Naive thymus-derived CD8-positive, alpha-beta T cell (primary cell): ENCODE measurements around the gene ZBTB7C. TPM values are rescaled to one million over a fixed set of nuclear protein-coding genes. Genes with fewer than 3 reads are reported as not detected.

Source experiments
- ATAC-seq, 2 donors: fragments of 150-1000 bp; cut with Tn5 transposase in 1 of 2; sonication (Bioruptor Pico), chemical (Tn5 transposase) in 1 of 2; 1 replicate in 1 of 2; 2 replicates in 1 of 2; pipeline ENCODE4 v1.10.0; 2021; ENCODE audit warnings: mild to moderate bottlenecking in 2 of 2, moderate library complexity in 2 of 2
- POLR2A ChIA-PET: fragments of 350-600 bp; sonication (Branson Sonifier 250); formaldehyde crosslinking; loops from one replicate; lab custom pipeline; 2021; ENCODE audit warnings: antibody characterized with exemption; lab: Charles Lee
- DNase-seq, 10 donors: peaks; one replicate each; pipeline versions ENCODE4 v3.0.0 to v3.0.0-alpha.2; 2020 to 2022
- H3K27ac Mint-ChIP-seq, 10 donors: one replicate each; pipeline ENCODE4 v1.8.0; 2020 to 2022; ENCODE audit warnings: mild to moderate bottlenecking in 10 of 10, mixed read lengths in 10 of 10, moderate library complexity in 4 of 10, inconsistent platforms in 1 of 10
- H3K27me3 Mint-ChIP-seq, 5 donors: one replicate each; pipeline ENCODE4 v1.8.0; 2021 to 2022; ENCODE audit warnings: mixed read lengths in 5 of 5
- H3K36me3 Mint-ChIP-seq, 3 donors: one replicate each; pipeline ENCODE4 v1.8.0; 2020 to 2022; ENCODE audit warnings: mixed read lengths in 3 of 3, mild to moderate bottlenecking in 2 of 3, inconsistent platforms in 1 of 3
- H3K4me1 Mint-ChIP-seq, 4 donors: one replicate each; pipeline ENCODE4 v1.8.0; 2021 to 2022; ENCODE audit warnings: mixed read lengths in 4 of 4
- H3K4me3 Mint-ChIP-seq, 10 donors: one replicate each; pipeline ENCODE4 v1.8.0; 2020 to 2022; ENCODE audit warnings: mild to moderate bottlenecking in 10 of 10, mixed read lengths in 10 of 10, moderate library complexity in 6 of 10, inconsistent platforms in 1 of 10
- H3K9me3 Mint-ChIP-seq, 9 donors: one replicate each; pipeline ENCODE4 v1.8.0; 2020 to 2022; ENCODE audit warnings: mixed read lengths in 9 of 9, mild to moderate bottlenecking in 3 of 9, inconsistent platforms in 1 of 9, moderate library complexity in 1 of 9
- polyA plus RNA-seq, 3 donors: library from polyadenylated mRNA; unstranded; fragments of 300-500 nt; fragmentation: Illumina TruSeq; gene quantifications; one replicate each; pipeline ENCODE4 v1.2.3, GENCODE V29; 2021
- total RNA-seq, 8 experiments: library from RNA in 2 of 8; stranded (reverse) in 2 of 8; gene quantifications; one replicate each; pipeline ENCODE4 v1.2.3 and lab custom pipeline; 2021 to 2026

ZBTB7C gene
- total and polyA plus RNA-seq, 5 experiments from 2014 or later = not detected

GRCh38 chr18:48017635-48018034, 391.5 kb downstream of the ZBTB7C start:
- Mint-ChIP-seq H3K4me3 (no peak overlapping the region), H3K4me1 (peaks cover 0 to 5% (median 2%) of the 10 kb centered on the region in 4 donors), H3K27me3 (peaks cover 0 to 14% (median 10%) of the 10 kb centered on the region in 5 donors), H3K27ac (no peak overlapping the region), H3K36me3 (peaks cover 0 to 15% (median 0%) of the 10 kb centered on the region in 3 donors), H3K9me3 (peaks cover 0 to 26% (median 8%) of the 10 kb centered on the region in 9 donors)
- no peak for ATAC-seq
- no peak for DNase-seq
- POLR2A ChIA-PET = no interaction called here

- ATAC-seq (no peak), DNase-seq (no peak)
- H3K9me3 Mint-ChIP-seq = peaks cover 0 to 26% (median 8%) of the 10 kb centered on the region in 9 donors
- H3K36me3 Mint-ChIP-seq = peaks cover 0 to 15% (median 0%) of the 10 kb centered on the region in 3 donors
- POLR2A ChIA-PET = no interaction called here
- H3K27me3 Mint-ChIP-seq = peaks cover 6 to 27% (median 15%) of the 10 kb centered on the region in 5 donors
- no peak overlapping the region for H3K27ac Mint-ChIP-seq
- H3K4me3 Mint-ChIP-seq = no peak overlapping the region
- H3K4me1 Mint-ChIP-seq = peaks cover 6 to 20% (median 13%) of the 10 kb centered on the region in 4 donors
These were observed 396.0 kb downstream of the ZBTB7C start for GRCh38 chr18:48013162-48013561.

GRCh38 chr18:48011926-48012465, 397.2 kb downstream of the ZBTB7C start:
- H3K4me3 Mint-ChIP-seq = peak overlapping the region in 1 of 10 donors; percentile 1
- ATAC-seq (no peak), DNase-seq (no peak)
- H3K9me3 Mint-ChIP-seq = peaks cover 0 to 26% (median 8%) of the 10 kb centered on the region in 9 donors
- POLR2A ChIA-PET = no interaction called here
- peaks cover 6 to 23% (median 13%) of the 10 kb centered on the region in 4 donors for H3K4me1 Mint-ChIP-seq
- no peak overlapping the region for H3K27ac Mint-ChIP-seq
- peaks cover 2 to 27% (median 15%) of the 10 kb centered on the region in 5 donors for H3K27me3 Mint-ChIP-seq
- peaks cover 0 to 15% (median 0%) of the 10 kb centered on the region in 3 donors for H3K36me3 Mint-ChIP-seq

- POLR2A ChIA-PET = no interaction called here
- no peak overlapping the region for H3K4me3 Mint-ChIP-seq
- DNase-seq = no peak
- no peak overlapping the region for H3K27ac Mint-ChIP-seq
- peaks cover 1 to 27% (median 15%) of the 10 kb centered on the region in 5 donors for H3K27me3 Mint-ChIP-seq
- H3K9me3 Mint-ChIP-seq = peaks cover 0 to 17% (median 6%) of the 10 kb centered on the region in 9 donors
- H3K4me1 Mint-ChIP-seq = peaks cover 6 to 25% (median 13%) of the 10 kb centered on the region in 4 donors
- peaks cover 0 to 12% (median 0%) of the 10 kb centered on the region in 3 donors for H3K36me3 Mint-ChIP-seq
- ATAC-seq = no peak
These were observed 398.9 kb downstream of the ZBTB7C start for GRCh38 chr18:48010264-48010663.

GRCh38 chr18:48009116-48009745, 400.0 kb downstream of the ZBTB7C start:
- H3K4me3 Mint-ChIP-seq = peak overlapping the region; percentile 66 to 86 (median 80)
- POLR2A ChIA-PET = no interaction called here
- peaks cover 0 to 27% (median 15%) of the 10 kb centered on the region in 5 donors for H3K27me3 Mint-ChIP-seq
- H3K9me3 Mint-ChIP-seq = peaks cover 0 to 7% (median 0%) of the 10 kb centered on the region in 9 donors
- peaks cover 9 to 28% (median 13%) of the 10 kb centered on the region in 4 donors for H3K4me1 Mint-ChIP-seq
- DNase-seq = no peak
- no peak overlapping the region for H3K27ac Mint-ChIP-seq
- H3K36me3 Mint-ChIP-seq = peaks cover 0 to 4% (median 0%) of the 10 kb centered on the region in 3 donors
- no peak for ATAC-seq

GRCh38 chr18:48007955-48008701, 401.1 kb downstream of the ZBTB7C start:
- DNase-seq (peak; percentile 18 to 69 (median 50)), ATAC-seq (peak; percentile 83 to 88)
- POLR2A ChIA-PET = interaction anchor here (1.4 kb wide), 1 partner anchor 78 kb away, joined by 7 read pairs; the partner anchor contains the start of gene SMAD2
- peak overlapping the region in 3 of 10 donors; percentile 2 to 41 (median 21) for H3K27ac Mint-ChIP-seq
- H3K4me1 Mint-ChIP-seq = peaks cover 12 to 34% (median 13%) of the 10 kb centered on the region in 4 donors
- peaks cover 0 to 27% (median 15%) of the 10 kb centered on the region in 5 donors for H3K27me3 Mint-ChIP-seq
- H3K9me3 Mint-ChIP-seq = no peaks in the 10 kb centered on the region
- no peaks in the 10 kb centered on the region for H3K36me3 Mint-ChIP-seq
- peak overlapping the region; percentile 67 to 86 (median 80) for H3K4me3 Mint-ChIP-seq

GRCh38 chr18:48007381-48007780, 401.8 kb downstream of the ZBTB7C start:
- no peak for DNase-seq
- Mint-ChIP-seq H3K27ac (no peak overlapping the region), H3K9me3 (no peaks in the 10 kb centered on the region), H3K36me3 (no peaks in the 10 kb centered on the region), H3K27me3 (peaks cover 0 to 27% (median 15%) of the 10 kb centered on the region in 5 donors), H3K4me1 (peaks cover 12 to 30% (median 13%) of the 10 kb centered on the region in 4 donors), H3K4me3 (peak overlapping the region in 4 of 10 donors; percentile 53 to 82 (median 67))
- ATAC-seq = no peak
- POLR2A ChIA-PET = interaction anchor here (1.4 kb wide), 1 partner anchor 77 kb away, joined by 7 read pairs; the partner anchor contains the start of gene SMAD2

GRCh38 chr18:48006415-48007175, 402.6 kb downstream of the ZBTB7C start:
- peaks cover 8 to 23% (median 10%) of the 10 kb centered on the region in 4 donors for H3K4me1 Mint-ChIP-seq
- H3K27me3 Mint-ChIP-seq = peaks cover 0 to 21% (median 10%) of the 10 kb centered on the region in 5 donors
- POLR2A ChIA-PET = interaction anchor here (0.6 to 1.4 kb wide), 2 partner anchors 47 to 76 kb away, joined by 3 to 7 read pairs; partner anchors contain the start of gene SMAD2
- peak overlapping the region in 1 of 10 donors; percentile 27 for H3K27ac Mint-ChIP-seq
- ATAC-seq (no peak), DNase-seq (no peak)
- H3K4me3 Mint-ChIP-seq = peak overlapping the region; percentile 4 to 82 (median 58)
- H3K9me3 Mint-ChIP-seq = no peaks in the 10 kb centered on the region
- no peaks in the 10 kb centered on the region for H3K36me3 Mint-ChIP-seq

- Mint-ChIP-seq H3K36me3 (no peaks in the 10 kb centered on the region), H3K27me3 (peaks cover 0 to 8% (median 7%) of the 10 kb centered on the region in 5 donors), H3K4me1 (peaks cover 8 to 25% (median 10%) of the 10 kb centered on the region in 4 donors), H3K27ac (no peak overlapping the region), H3K4me3 (no peak overlapping the region), H3K9me3 (no peaks in the 10 kb centered on the region)
- POLR2A ChIA-PET = no interaction called here
- ATAC-seq (no peak), DNase-seq (no peak)
These were observed 404.6 kb downstream of the ZBTB7C start for GRCh38 chr18:48004577-48004976.

- peak in 1 of 2 donors; percentile 34 for ATAC-seq
- H3K9me3 Mint-ChIP-seq = no peaks in the 10 kb centered on the region
- POLR2A ChIA-PET = no interaction called here
- no peaks in the 10 kb centered on the region for H3K36me3 Mint-ChIP-seq
- H3K27me3 Mint-ChIP-seq = peaks cover 0 to 2% (median under 1%) of the 10 kb centered on the region in 5 donors
- DNase-seq = no peak
- peak overlapping the region in 1 of 10 donors; percentile 29 for H3K4me3 Mint-ChIP-seq
- H3K4me1 Mint-ChIP-seq = peaks cover 2 to 23% (median 6%) of the 10 kb centered on the region in 4 donors
- H3K27ac Mint-ChIP-seq = peak overlapping the region in 2 of 10 donors; percentile 29 to 37
These were observed 405.5 kb downstream of the ZBTB7C start for GRCh38 chr18:48003426-48004349.

- no peak for ATAC-seq
- Mint-ChIP-seq H3K4me1 (peaks cover 0 to 20% (median 4%) of the 10 kb centered on the region in 4 donors), H3K36me3 (no peaks in the 10 kb centered on the region), H3K9me3 (no peaks in the 10 kb centered on the region), H3K4me3 (no peak overlapping the region), H3K27me3 (no peaks in the 10 kb centered on the region), H3K27ac (peak overlapping the region in 3 of 10 donors; percentile 7 to 37 (median 29))
- no peak for DNase-seq
- POLR2A ChIA-PET = no interaction called here
These were observed 406.2 kb downstream of the ZBTB7C start for GRCh38 chr18:48002933-48003365.
